ENCODE results near the gene ZNF778.

DNA sequence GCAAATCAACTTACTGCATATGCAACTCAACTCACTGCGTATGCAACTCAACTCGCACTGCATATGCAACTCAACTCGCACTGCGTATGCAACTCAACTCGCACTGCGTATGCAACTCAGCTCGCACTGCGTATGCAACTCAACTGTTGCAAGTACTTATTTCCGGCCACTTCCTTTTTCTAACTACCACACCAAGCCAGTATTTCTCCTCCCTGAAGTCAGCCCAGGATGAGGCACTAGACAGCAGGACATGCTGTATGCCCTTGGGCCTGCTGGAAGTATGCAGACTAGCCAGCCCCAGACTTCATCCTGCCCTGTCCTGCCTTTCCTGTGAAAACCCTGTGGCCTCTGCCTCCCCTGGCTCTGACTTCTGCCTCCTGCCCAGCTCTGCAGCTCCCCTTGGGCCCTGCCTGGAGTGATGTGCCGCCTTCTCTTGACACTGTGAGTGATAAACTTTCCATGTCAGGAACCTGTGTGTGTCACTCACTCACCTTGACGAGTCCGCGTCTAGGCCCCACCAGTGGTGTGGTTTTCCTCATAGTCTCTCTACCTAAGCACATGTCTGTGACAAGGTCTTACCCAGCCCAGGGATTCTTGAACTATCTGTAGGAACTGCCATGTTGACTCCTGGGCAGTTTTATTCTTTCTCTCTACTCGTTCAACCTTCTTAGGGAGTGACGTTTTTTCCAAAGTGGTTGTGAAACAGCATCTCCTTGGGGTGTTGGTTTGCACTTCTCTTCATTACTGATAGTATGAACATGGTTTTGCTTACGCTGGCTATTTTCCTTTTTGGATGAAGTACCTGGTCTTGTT, 16.4 kb downstream of the ZNF778 start:
- TF ChIP-seq, protein P1, sequence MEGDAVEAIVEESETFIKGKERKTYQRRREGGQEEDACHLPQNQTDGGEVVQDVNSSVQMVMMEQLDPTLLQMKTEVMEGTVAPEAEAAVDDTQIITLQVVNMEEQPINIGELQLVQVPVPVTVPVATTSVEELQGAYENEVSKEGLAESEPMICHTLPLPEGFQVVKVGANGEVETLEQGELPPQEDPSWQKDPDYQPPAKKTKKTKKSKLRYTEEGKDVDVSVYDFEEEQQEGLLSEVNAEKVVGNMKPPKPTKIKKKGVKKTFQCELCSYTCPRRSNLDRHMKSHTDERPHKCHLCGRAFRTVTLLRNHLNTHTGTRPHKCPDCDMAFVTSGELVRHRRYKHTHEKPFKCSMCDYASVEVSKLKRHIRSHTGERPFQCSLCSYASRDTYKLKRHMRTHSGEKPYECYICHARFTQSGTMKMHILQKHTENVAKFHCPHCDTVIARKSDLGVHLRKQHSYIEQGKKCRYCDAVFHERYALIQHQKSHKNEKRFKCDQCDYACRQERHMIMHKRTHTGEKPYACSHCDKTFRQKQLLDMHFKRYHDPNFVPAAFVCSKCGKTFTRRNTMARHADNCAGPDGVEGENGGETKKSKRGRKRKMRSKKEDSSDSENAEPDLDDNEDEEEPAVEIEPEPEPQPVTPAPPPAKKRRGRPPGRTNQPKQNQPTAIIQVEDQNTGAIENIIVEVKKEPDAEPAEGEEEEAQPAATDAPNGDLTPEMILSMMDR (IDR thresholded peaks at IDR 0.05), result no peak
- TF ChIP-seq POLR2A (IDR thresholded peaks at IDR 0.05), result no peak

Data from uterus (tissue), 2 donors.